NCI-H345 treated with DMSO at 0.1 percent for 48 hours (cell line): ENCODE results near the gene CDK15.
"Not testable (repeated sequence)": the region's sequence is repeated elsewhere in the genome, so short reads cannot be mapped to it uniquely, and the experiment has no call there.

Source experiments
- DNase-seq: peaks from one replicate; lab custom pipeline; 2025; ENCODE audit not compliant: unreplicated experiment; lab: John Stamatoyannopoulos, UW

CDK15 gene

DNA sequence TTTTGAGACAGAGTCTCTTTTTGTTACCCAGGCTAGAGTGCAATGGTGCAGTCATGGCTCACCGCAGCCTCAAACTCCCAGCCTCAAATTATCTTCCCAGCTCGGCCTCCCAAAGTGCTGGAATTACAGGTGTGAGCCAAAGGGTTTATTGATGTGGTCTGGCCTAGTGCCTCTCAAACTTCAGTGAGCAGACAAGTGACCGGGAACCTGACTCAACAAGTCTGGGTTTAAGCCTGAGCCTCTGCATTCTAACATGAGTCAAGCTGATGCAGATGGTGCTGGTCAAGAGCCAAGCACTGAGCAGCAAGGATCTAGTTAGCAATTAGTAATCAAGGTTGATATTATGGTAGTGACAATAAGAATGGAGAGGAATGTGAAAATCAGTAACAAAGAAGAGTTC, 21.3 kb downstream of the CDK15 start:
- DNase-seq, result no peak

DNA sequence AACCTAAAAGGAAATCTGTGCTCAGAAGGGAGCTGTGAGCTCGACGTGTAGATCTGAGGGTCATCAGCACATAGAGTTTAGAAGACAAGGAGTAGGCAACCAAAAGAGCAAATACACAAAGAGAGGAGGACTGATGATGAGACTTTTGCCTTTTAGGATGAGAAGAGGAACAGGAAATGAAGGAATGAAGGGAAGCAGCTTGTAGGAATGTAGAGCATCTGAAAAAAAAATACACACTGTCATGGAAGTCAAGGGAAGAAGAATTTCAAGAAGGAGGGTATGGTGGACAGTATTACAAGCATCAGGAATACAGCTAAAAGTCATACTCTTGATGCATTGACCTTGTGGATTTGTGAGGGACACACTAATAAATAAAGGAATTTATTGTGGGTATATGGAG, 21.9 kb downstream of the CDK15 start:
- no peak for DNase-seq

DNA sequence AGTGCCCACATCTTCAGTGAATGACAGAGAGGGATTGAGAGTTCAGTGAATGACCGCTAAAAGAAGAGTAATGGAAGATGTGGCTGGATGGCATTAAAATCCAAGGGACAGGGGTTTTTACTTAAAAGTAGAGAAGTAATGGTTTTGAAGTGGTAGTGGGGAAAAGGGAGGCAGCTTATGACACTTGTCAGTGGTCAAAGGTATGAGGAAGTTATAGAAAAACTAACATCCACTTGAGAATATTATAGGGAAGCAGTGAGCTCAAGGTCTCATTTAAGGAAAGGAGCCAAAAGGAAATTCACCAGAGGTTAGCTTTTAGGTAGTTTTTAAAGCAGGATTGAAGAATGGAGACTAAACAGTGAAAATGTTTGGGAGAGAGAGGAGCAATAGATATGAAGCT, 24.3 kb downstream of the CDK15 start:
- no peak for DNase-seq

DNA sequence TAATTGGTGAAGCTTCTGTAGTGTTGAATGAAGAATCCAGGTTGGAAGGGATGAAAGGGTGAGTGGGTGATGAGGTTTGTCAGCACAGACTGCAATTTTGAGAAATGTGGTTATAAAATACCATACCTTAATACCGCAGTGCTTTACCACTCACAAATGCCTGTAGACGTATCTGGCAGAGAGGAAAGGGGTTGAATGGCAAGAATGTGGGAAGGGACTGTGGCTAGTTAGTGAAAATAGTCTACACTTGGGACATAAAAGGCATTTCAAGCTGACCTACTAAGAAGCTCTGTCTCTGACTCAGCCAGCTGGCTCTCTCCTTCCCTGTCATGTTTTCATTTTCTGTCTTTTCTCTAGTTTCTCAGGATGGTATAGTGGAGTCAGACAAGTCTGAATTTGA, 25.1 kb downstream of the CDK15 start:
- no peak for DNase-seq

DNA sequence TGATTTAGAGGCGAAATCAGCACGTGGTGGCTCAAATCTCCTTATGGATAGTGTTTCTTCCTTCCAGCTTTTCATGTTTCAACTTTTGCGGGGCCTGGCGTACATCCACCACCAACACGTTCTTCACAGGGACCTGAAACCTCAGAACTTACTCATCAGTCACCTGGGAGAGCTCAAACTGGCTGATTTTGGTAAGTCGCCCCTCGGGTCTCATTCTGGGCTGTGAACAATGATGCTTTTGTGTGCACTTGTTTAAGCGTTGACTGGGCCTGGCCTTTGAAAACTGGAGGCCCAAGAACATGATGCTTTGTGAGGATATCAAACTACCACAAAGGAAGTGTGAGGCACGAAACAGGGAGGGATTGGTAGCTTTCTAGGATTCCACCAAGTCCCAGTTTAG, 27.4 kb downstream of the CDK15 start:
- no peak for DNase-seq

DNA sequence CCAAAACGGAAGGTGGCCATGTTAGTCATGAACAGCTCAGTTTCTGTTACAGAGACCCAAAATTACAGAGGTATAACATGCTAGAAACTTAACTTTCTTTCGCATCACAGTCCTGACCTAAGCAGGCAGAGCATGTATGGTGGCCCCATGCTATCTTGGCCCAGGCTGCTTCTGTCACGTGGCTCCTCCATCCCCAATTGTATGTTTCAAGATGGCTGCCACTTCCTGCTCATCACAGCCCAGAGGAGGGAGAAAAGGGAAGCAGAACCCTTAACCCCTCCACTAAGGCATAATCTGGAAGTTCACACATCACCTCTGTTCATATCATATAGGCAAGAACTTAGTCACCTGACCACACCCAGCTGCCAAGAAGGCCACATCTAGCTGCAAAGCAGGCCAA, 28.7 kb downstream of the CDK15 start:
- no peak for DNase-seq

DNA sequence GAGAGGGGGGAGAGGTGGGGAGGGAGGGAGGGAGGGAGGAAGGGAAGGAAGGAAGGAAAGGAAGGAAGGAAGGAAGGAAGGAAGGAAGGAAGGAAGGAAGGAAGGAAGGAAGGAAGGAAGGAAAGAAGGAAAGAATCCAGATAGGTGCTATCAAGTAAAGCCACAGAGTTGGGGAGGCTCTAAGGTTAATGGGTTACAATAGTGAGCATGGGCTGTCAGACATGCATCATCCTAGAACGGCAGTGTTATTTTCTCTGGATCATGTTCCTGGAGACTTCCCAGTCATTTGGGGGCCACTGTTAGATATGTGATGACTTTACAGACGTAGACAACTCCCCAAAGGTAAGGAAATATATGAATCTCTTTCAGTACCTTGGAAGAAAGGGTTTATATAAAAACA, 31.1 kb downstream of the CDK15 start:
- DNase-seq, result no peak

DNA sequence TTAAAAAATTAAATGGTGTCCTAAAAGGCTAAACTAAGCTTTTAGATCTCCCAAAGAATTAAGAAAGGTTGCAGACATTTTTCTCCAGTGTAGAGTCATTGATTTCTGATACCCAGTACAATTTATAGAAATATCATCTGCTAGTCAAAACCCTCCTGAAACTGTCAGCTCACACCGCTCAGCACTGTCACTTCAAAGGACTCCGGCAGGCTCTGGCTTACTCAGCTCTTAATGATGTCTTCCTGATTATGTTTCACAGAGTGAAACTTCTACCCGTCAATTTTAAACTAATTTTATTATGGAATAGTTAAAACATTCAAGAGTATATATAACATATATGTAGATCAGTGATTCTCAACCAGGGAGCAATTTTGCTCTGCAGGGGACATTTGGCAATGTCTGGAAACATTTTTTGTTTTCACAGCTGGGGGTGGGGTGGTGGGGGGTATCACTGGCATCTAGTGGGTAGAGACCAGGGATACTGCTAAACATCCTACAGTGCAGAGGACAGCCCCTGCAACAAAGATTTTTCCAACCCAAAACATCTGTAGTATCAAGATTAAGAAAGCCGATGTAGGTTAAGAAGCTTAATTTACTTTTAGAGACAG, 31.6 kb downstream of the CDK15 start:
- DNase-seq, result no peak

DNA sequence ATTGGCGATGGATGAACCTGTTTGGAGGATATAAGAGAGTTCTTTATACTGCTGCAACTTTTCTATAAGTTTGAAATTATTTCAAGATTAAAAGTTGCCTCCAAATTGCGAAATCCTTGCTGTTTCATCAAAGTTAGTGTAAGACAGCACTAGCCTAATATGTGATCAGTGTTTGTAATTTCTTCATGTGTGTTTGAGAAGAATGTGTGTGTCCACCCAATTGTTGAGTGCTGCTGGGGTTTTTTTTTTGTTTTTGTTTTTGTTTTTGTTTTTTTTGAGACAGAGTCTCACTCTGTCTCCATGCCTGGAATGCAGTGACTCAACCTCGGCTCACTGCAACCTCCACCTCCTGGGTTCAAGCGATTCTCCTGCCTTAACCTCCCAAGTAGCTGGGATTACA, 33.4 kb downstream of the CDK15 start:
- DNase-seq, result no peak

DNA sequence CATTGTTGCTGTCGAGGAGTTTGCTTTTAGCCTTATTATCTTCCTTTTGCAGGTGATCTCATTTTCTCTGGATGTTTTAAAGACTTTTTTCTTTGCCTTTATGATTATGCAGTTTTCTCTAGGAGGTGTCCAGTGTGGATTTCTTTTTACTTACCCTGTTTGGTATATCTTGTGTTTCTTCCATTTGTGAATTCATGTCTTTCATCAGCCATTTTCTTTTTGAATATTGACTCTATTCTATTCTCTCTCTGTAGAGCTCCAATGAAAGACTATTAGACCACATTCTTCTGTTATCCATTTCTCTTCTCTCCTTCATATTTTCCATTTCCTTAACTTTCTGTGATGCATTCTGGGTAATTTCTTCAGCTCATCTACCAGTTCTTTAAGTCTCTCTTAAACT, 34.4 kb downstream of the CDK15 start:
- no peak for DNase-seq

DNA sequence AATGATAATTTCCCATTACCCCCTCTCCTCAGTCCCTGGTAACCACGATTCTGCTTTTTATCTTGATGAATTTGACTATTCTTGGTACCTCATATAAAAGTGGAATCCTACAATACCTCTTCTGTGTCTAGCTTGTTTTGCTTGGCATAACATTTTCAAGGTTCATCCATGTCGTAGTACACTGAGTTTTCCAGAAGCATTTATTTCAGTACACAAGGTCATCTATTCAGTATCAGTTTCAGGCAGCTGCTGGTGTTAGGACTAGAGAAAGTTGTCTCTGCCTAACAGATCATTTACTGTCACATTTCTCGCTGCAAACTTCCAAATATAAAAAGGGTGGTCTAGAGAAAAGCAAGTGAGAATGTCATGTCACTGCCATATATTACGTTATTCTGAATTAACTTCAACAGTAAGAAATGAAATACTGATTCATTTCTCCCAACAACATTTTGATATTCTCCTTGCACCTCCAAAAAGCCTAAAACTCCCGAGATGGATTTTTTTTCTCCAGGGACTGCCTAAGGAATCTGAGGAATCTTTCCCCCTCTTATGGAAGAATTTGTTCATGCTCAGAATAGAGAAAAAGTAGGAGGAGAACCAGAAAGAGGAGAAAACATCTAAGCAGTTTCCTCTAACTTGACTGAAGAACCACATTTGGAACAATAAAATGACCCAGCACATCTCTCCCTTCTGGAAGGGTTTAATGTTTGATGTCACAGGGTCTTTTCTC, 36.0 kb downstream of the CDK15 start:
- DNase-seq, result no peak

DNA sequence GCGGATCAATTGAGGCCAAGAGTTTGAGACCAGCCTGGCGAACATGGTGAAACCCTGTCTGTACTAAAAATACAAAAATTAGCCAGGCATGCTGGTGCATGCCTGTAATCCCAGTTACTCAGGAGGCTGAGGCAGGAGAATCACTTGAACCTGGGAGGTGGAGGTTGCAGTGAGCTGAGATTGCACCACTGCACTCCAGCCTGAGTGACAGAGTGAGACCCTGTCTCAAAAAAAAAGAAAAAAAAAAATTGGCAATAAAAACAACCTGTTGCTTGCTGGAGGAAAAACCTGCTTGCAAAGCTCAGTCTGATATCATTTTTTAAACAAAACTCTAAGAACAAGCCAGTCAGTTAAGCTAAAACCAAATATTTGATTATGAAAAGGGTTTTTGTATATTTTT, 38.6 kb downstream of the CDK15 start:
- not testable (repeated sequence) for DNase-seq

DNA sequence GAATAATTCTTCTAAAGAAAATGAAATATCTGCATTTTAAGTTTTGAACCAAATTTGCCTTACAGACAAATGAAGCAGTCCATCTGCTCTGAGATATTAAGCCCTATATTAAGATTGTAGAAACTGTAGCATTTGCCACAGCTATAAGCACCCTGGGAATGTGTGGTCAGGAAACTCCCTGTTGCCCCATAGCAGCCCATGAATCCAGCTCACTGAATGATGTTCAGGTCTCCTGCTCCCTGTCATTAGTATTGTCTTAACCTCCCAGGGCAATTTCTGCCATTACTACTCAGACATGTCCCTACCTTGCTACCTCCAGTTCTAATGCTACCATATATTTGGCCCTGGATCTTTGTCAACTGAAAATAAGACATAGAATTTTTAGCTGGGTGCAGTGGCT, 41.1 kb downstream of the CDK15 start:
- no peak for DNase-seq

DNA sequence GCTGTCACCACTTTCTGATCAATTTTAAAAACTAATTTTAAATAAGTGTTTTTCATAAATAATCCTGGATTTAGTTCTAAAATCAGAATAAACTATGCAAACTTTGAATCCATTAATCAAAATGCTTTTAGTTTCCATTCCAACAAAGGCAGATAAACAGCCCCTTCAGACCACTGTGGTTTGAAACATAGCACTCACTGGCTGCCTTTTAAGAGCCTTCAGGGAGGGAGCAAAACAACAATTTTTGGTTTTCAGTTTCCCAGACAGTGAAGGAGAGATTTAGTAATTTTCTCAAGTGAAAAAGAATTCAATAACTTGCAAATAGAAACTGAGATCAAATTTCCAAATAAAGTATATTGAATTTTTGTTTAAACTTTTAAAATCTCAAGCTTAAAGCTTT, 46.1 kb downstream of the CDK15 start:
- DNase-seq, result no peak

DNA sequence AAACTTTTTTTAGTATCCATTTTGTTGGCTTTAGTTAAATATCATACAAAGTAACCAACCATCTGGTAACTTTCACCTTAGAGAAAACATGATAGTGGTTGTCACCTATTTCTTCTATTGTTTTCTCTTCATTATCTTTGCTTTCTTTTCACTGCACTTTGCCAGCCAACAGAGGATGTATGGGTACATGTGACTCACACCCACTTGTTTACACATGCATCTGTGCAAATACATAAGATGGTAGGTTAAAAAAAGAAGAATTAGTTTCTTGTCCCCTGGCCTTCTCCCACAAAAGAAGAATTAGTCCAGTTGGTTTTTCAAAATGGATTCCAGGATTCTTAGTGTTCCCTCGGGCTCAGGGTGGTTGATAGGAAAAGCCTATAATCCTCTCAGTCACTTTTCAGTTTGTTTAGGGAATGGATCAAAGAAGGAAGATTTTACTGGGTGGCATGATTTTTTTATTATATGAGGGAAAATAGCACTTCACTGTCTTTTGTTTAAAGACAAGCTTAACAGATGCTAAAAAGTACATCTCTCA, 46.6 kb downstream of the CDK15 start:
- no peak for DNase-seq

DNA sequence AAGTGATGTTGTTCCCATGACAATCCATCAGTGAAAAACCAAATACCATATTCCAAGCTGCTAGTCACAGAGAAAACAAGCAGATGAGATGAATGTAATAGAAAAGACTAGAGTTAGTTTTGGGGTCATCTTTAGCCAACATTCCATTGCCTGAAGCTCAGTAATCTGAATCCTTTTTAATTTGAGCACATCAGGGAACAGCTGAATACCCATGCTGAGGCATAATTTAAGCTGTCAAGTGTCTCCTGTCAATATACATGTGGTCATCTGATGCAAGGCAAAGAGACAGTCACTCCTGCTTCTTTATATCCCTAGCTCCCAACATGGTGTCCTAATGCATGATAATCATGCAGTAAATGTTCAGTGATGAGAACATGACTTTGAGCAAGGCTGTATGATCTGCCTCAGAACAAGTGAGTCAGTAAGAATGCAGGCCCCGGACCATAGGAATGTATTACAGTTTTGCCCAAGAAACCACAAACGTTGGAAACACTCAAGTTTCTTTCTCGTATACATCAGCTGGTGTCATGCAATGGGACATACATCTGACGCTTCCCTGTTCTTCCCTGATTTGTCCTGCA, 48.0 kb downstream of the CDK15 start:
- DNase-seq, result no peak

DNA sequence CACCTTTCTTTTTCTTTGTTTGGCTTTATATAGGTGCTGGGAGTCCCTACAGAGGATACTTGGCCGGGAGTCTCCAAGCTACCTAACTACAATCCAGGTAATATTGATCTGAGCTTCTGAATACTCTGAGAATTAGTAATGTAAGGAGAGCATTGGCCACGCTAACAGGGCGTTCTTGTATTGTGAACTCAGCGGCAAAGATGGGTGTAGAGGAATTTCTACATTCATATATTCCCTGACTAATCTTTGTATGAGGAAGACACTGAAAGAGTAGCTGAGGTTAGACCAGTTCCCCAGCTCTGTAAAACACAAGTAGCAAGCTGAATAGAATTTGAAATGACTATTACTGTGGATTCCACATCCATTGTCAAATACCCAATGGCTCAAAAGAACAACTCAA, 48.5 kb downstream of the CDK15 start:
- DNase-seq, result no peak

DNA sequence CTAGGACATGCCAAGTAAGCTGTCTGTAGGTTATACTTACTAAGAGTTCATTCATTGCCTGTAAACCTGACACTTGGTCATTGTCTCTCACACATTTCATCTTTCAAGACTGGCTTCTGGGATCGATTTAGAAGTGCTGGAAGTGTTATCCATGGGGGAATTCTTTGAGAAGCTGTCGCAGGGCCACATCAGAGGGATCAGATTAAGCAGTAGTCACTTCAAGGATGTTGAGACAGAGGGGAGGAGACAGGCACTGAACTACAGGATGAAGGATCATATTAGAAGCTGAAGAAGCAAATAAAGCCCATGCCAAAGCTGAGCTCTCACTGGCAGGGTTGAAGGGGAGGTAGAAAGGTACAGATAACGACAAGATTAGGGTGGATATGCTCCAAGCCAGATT, 49.0 kb downstream of the CDK15 start:
- no peak for DNase-seq

DNA sequence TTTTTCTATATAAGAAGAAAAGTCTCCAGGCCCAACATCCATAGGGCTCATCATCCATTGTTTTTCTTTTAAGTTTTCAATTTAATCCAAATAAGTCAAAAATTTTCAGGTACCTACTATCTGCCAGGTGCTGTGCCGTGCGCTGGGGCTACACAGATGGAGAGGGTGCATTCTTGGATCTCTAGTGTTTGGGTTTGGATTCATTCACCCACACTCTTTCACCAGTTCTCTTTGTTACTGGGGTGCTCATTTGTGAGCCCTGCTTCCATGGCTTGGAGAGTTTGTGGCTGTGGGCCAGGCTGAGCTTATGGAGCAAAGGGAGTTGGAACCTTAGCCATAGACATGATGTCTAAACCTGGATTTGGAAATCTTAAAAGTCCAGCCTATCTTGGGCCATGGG, 51.0 kb downstream of the CDK15 start:
- no peak for DNase-seq

DNA sequence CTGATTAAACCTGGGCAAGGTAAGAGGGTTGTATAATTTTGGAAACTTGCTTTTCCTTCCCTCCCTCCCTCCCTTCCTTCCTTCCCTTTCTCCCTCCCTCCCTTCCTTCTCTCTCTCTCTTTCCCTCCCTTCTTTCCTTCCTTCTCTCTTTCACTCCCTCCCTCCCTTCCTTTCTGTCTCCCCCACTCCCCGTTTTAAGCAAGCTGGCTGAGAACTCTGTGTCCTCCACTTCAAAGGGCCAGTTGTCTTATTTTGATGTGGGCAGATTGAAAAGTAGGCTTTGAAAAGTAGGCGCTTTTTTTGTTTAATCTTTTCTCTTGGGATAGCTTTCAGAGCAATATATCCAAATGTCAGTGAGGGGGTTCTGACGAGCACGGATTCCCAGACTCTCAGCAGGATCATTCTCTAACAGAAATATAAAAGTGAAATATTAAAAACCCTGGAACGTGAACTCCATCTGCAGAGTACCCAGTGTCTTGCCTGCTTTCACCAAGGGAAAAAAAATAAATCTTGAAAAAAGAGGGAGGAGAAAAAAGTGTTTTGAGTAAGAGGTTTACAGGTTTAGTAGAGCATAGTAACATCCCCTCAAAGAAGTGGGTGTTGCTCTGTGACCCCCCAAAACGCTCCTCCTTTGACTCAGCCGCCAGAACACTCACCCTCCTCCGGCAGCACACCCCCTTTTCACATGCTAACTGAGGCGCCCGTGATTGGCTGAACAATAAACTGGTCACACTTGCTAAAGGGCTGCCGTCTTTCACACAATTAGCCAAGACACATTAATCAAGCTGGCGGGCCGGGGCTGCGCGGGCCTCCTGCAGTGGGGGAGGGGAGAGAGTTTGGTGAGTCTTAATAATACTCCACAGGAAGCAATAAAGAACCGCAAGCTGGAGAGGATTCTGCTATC, 52.2 kb downstream of the CDK15 start:
- DNase-seq, result no peak

DNA sequence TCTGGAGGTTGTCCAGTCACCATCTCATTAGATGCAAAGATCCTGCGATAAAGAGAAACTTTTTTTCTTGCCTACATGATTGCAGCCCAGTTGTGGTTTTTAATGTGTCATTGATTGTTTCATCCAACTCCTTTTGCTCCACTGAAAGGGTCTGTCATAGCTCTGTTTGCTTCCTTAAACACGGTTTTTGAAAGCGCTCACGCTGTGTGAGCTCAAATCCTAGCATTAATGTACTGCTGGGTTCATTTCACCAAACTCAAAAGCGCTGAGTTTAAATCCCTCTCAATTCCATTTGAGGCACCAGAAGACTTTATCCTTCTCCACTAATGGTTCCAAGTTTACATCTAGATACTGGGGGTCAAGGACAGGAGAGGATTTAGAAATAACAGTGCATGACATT, 53.6 kb downstream of the CDK15 start:
- DNase-seq, result no peak
